HepG2 (cell line): ENCODE results near the gene FAM98A. TPM values are rescaled to one million over a fixed set of nuclear protein-coding genes. Genes with fewer than 3 reads are reported as not detected.

Experiments
- ATAC-seq: fragments of 200-7000 bp; cut with Tn5 transposase; 3 replicates; pipeline ENCODE4 v1.9.1; 2020; ENCODE audit warnings: mild to moderate bottlenecking, moderate library complexity
- BruUV-seq: library from RNA; stranded (reverse); fragments of 400-500 nt; replicated peaks from 2 replicates; lab custom pipeline; 2021; lab: Mats Ljungman, UMichigan
- CTCF ChIA-PET: fragments of 300-600 bp; formaldehyde crosslinking; extraction: SDS; loops from one replicate; lab custom pipeline; 2021; ENCODE audit warnings: low total read pairs, inconsistent platforms, low intra/inter-chr PET ratio; lab: Yijun Ruan, JAX
- POLR2A ChIA-PET: fragments of 350-600 bp; sonication (Branson Sonifier 250); formaldehyde crosslinking; loops from one replicate; lab custom pipeline; 2020; ENCODE audit warnings: antibody characterized with exemption, inconsistent platforms; lab: Yijun Ruan, JAX
- DNase-seq: peaks from one replicate; pipeline ENCODE4 v3.0.0-alpha.2; 2015; ENCODE audit warnings: low spot score
- FAIRE-seq: peaks from 3 replicates; lab custom pipeline; 2011; peaks lifted over from hg19 to GRCh38; lab: Jason Lieb, UNC
- H2AFZ ChIP-seq: one replicate; pipeline ENCODE4 v1.6.1; 2011; ENCODE audit warnings: low read length, inconsistent platforms
- H3K27ac ChIP-seq: fragments of 300-600 bp; 3 replicates; pipeline ENCODE4 v1.8.0; 2011; ENCODE audit warnings: mixed run types, mild to moderate bottlenecking, mixed read lengths, low read length, inconsistent platforms; ENCODE audit not compliant: insufficient read depth; ENCODE audit errors: extremely low read length
- H3K27me3 ChIP-seq, 2 experiments: fragments of 200-600 bp in 1 of 2; 2 replicates in 1 of 2; 3 replicates in 1 of 2; pipeline versions ENCODE4 v1.6.0 to v1.8.0; 2011; ENCODE audit warnings: low read length in 2 of 2, mild to moderate bottlenecking in 2 of 2, moderate library complexity in 2 of 2, inconsistent platforms in 1 of 2; ENCODE audit not compliant: insufficient read depth in 2 of 2, control insufficient read depth in 1 of 2
- H3K36me3 ChIP-seq, 2 experiments: fragments of 200-600 bp in 1 of 2; replicated peaks in 1 of 2; 2 replicates in 1 of 2; 3 replicates in 1 of 2; pipeline versions ENCODE4 v1.5.1 to v1.8.0; 2011; ENCODE audit warnings: low read length in 2 of 2, inconsistent platforms in 1 of 2; ENCODE audit not compliant: insufficient read depth in 2 of 2, control insufficient read depth in 1 of 2
- H3K4me1 ChIP-seq: 2 replicates; pipeline ENCODE4 v1.5.1; 2012; ENCODE audit warnings: low read length, inconsistent platforms; ENCODE audit not compliant: insufficient read depth
- H3K4me2 ChIP-seq: 2 replicates; pipeline ENCODE4 v1.6.0; 2011; ENCODE audit warnings: low read depth, low read length, inconsistent platforms
- H3K4me3 ChIP-seq, 3 experiments: fragments of 200-600 bp in 1 of 3; sonication (generic), shearing (Covaris generic) in 1 of 3; replicated peaks in 1 of 3; 2 replicates each; pipeline ENCODE4 v1.5.1; 2011 to 2016; ENCODE audit warnings: low read length in 3 of 3, inconsistent platforms in 2 of 3, low read depth in 2 of 3, mild to moderate bottlenecking in 2 of 3, control low read depth in 1 of 3, mixed read lengths in 1 of 3; ENCODE audit not compliant: insufficient read depth in 1 of 3
- H3K79me2 ChIP-seq: one replicate; pipeline ENCODE4 v1.6.1; 2011; ENCODE audit warnings: low read length, inconsistent platforms; ENCODE audit not compliant: insufficient read depth
- H3K9ac ChIP-seq: 2 replicates; pipeline ENCODE4 v1.6.0; 2011; ENCODE audit warnings: mild to moderate bottlenecking, low read depth, low read length, inconsistent platforms; ENCODE audit not compliant: insufficient read depth
- H3K9me3 ChIP-seq: 2 replicates; pipeline ENCODE4 v1.5.1; 2012; ENCODE audit warnings: mild to moderate bottlenecking, low read length
- H4K20me1 ChIP-seq: 2 replicates; pipeline ENCODE4 v1.6.0; 2011; ENCODE audit warnings: inconsistent platforms, mild to moderate bottlenecking, low read length, moderate library complexity; ENCODE audit not compliant: insufficient read depth
- AGO1 ChIP-seq: fragments of 200-400 bp; formaldehyde crosslinking; IDR thresholded peaks from 2 replicates; pipeline ENCODE4 v1.6.1; 2017; ENCODE audit warnings: mild to moderate bottlenecking, low read depth, low read length, moderate library complexity; ENCODE audit not compliant: poor library complexity, severe bottlenecking
- ATF7 ChIP-seq, 2 experiments: fragments of 450-650 bp in 1 of 2; sonication (generic) in 1 of 2; formaldehyde crosslinking in 1 of 2; IDR thresholded peaks; 2 replicates each; pipeline versions ENCODE4 v1.4.0 to v1.6.1; 2016 to 2020; ENCODE audit warnings: antibody characterized with exemption in 1 of 2, mild to moderate bottlenecking in 1 of 2, missing genetic modification reagents in 1 of 2
- EP300 ChIP-seq, 3 experiments: sonication (generic) in 1 of 3; formaldehyde crosslinking in 1 of 3; IDR thresholded peaks; 2 replicates each; pipeline versions ENCODE4 v1.5.1 to v1.6.1; 2011 to 2020; ENCODE audit warnings: low read depth in 2 of 3, low read length in 2 of 3, borderline replicate concordance in 1 of 3, improper control_type of control experiment in 1 of 3, mild to moderate bottlenecking in 1 of 3, missing genetic modification reagents in 1 of 3, moderate library complexity in 1 of 3
- HNF4A ChIP-seq: sonication (generic); formaldehyde crosslinking; IDR thresholded peaks from 2 replicates; pipeline ENCODE4 v1.4.0; 2020; ENCODE audit warnings: missing genetic modification reagents
- LRRFIP1 ChIP-seq: sonication (generic); formaldehyde crosslinking; conservative IDR thresholded peaks from 2 replicates; pipeline ENCODE4 v1.4.0; 2020; ENCODE audit warnings: missing genetic modification reagents
- POGZ ChIP-seq: sonication (generic); formaldehyde crosslinking; IDR thresholded peaks from 2 replicates; pipeline ENCODE4 v1.4.0; 2020; ENCODE audit warnings: mild to moderate bottlenecking, missing genetic modification reagents
- SMAD1 ChIP-seq: sonication (generic); formaldehyde crosslinking; IDR thresholded peaks from 2 replicates; pipeline ENCODE4 v1.4.0; 2020; ENCODE audit warnings: missing genetic modification reagents, low read depth, mild to moderate bottlenecking, borderline replicate concordance
- ZBTB49 ChIP-seq: sonication (generic); formaldehyde crosslinking; IDR thresholded peaks from 2 replicates; pipeline ENCODE4 v1.4.0; 2020; ENCODE audit warnings: missing genetic modification reagents, borderline replicate concordance
- ZC3H4 ChIP-seq: sonication (generic); formaldehyde crosslinking; IDR thresholded peaks from 2 replicates; pipeline ENCODE4 v1.4.0; 2020; ENCODE audit warnings: missing genetic modification reagents, borderline replicate concordance
- ZFP62 ChIP-seq: sonication (generic); formaldehyde crosslinking; IDR thresholded peaks from 2 replicates; pipeline ENCODE4 v1.4.0; 2020; ENCODE audit warnings: missing genetic modification reagents
- ZNF580 ChIP-seq: IDR thresholded peaks from 2 replicates; pipeline ENCODE4 v1.6.1; 2016; ENCODE audit warnings: low read depth, borderline replicate concordance
- ZNF761 ChIP-seq: sonication (generic); formaldehyde crosslinking; conservative IDR thresholded peaks from 2 replicates; pipeline ENCODE4 v1.4.0; 2020; ENCODE audit warnings: mild to moderate bottlenecking, missing genetic modification reagents
- WGBS: methylation state at CpG from one replicate; pipeline ENCODE4 v1.1.6; 2017; ENCODE audit warnings: low lambda C conversion rate; 5-methylcytosine and 5-hydroxymethylcytosine counted together
- in situ Hi-C: cut with HindIII; loops from 2 replicates; pipeline ENCODE4 v1.10.0; 2017; ENCODE audit warnings: low pct_unique_long_range_greater_than_20kb; ENCODE audit not compliant: extremely low pct_ligation_motif_present
- intact Hi-C: fragments of 100-400 bp; cut with micrococcal nuclease; formaldehyde crosslinking; loops from one replicate; pipeline ENCODE4 v1.10.0; 2022; ENCODE audit not compliant: unreplicated experiment
- polyA plus RNA-seq, 8 experiments: library from polyadenylated mRNA; depleted of rRNA in 3 of 8; stranded (reverse) in 7 of 8; unstranded in 1 of 8; fragments of >200 nt; fragmentation: Illumina TruSeq in 4 of 8; extraction: Trizol in 4 of 8; gene quantifications; 2 replicates each; pipeline versions ENCODE4 v1.2.1 to v1.2.3, GENCODE V29; 2011 to 2016; ENCODE audit warnings: low read depth in 4 of 8, missing spikeins in 1 of 8, mixed read lengths in 1 of 8; ENCODE audit not compliant: insufficient read depth in 1 of 8
- total RNA-seq, 5 experiments: library from RNA; depleted of rRNA; stranded (reverse); fragments of >200 nt; fragmentation: Illumina TruSeq; extraction: Trizol; gene quantifications; 2 replicates each; pipeline ENCODE4 v1.2.3, GENCODE V29; 2016; ENCODE audit warnings: low read depth in 1 of 5

Gene FAM98A
- total and polyA plus RNA-seq, 2 of the 13 experiments (the other 11 are each of a cell fraction or from before 2014, with no cell fraction given) = 44.0 to 61.4 TPM

GRCh38 chr2:33634261-33634910 is 35.3 kb upstream of the FAM98A start:
- 12% methylated on average over 4 of the region's 4 CpGs for WGBS
- ATAC-seq = no peak
- TF ChIP-seq ZNF580 = no peak
- no peak for TF ChIP-seq POGZ (CRISPR knock-in tag)
- no peak for TF ChIP-seq SMAD1 (CRISPR knock-in tag)
- H3K4me3 ChIP-seq = no peak overlapping the region
- no peaks in the 10 kb centered on the region for H3K36me3 ChIP-seq
- no peaks in the 10 kb centered on the region for H3K9me3 ChIP-seq
- in situ Hi-C loops = no loop called here
- H3K9ac ChIP-seq = no peak overlapping the region
- intact Hi-C loops = no loop called here
- BruUV-seq = no TSS peak
- H3K4me2 ChIP-seq = no peak overlapping the region
- H4K20me1 ChIP-seq = no peaks in the 10 kb centered on the region
- H3K79me2 ChIP-seq = no peaks in the 10 kb centered on the region
- H2AFZ ChIP-seq = no peak overlapping the region
- no peak for FAIRE-seq
- no peak overlapping the region for H3K27ac ChIP-seq
- POLR2A ChIA-PET = no interaction called here
- 0 out of 5 replicates have a peak, but pooled peaks cover 0 to 3% of the 10 kb centered on the region in 2 experiments for H3K27me3 ChIP-seq
- H3K4me1 ChIP-seq = no peaks in the 10 kb centered on the region
- no peak for DNase-seq
- CTCF ChIA-PET = no interaction called here

DNA sequence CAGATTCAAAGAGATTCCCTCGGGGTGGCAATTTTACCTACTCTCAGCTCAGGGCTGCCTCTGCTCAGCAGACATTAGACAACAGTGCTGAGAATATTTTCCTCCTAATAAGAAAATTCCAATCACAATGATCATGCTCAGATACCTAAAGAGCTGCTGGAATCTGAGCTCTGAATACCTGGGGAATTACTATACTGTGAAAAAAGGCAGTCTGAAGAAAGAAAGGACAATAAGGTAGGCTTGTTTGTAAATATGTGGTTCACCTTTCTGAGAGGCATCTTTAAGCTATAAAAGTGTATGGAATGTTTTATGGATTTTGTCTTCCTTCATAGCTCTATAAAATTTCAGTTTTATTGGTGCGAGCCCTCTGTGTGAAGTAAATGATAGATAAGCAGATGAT is 34.2 kb upstream of the FAM98A start:
- intact Hi-C loops (no loop called here), in situ Hi-C loops (no loop called here)
- Histone ChIP-seq H3K27ac (no peak overlapping the region), H3K9me3 (no peaks in the 10 kb centered on the region), H3K79me2 (no peaks in the 10 kb centered on the region), H3K4me2 (no peak overlapping the region), H3K36me3 (no peaks in the 10 kb centered on the region), H3K27me3 (0 out of 5 replicates have a peak, but pooled peaks cover 0 to 3% of the 10 kb centered on the region in 2 experiments), H3K4me3 (no peak overlapping the region), H2AFZ (no peak overlapping the region), H4K20me1 (no peaks in the 10 kb centered on the region), H3K4me1 (no peaks in the 10 kb centered on the region), H3K9ac (no peak overlapping the region)
- 27% methylated on average over 2 of the region's 2 CpGs for WGBS
- no peak for ATAC-seq
- ChIA-PET CTCF (no interaction called here), POLR2A (no interaction called here)
- BruUV-seq = no TSS peak
- FAIRE-seq = no peak
- DNase-seq = no peak
- TF ChIP-seq LRRFIP1 (CRISPR knock-in tag) (no peak), EP300 (IDR thresholded peaks at IDR 0.05; ENCODE audit: low read depth in 2 of 2, low read length in 2 of 2) (no peak), EP300 (CRISPR knock-in tag; IDR thresholded peaks at IDR 0.05; ENCODE audit: borderline replicate concordance) (no peak), ZFP62 (CRISPR knock-in tag) (no peak), ZNF761 (CRISPR knock-in tag) (no peak), AGO1 (no peak), ZBTB49 (no peak), ATF7 (IDR thresholded peaks at IDR 0.05) (no peak), ATF7 (CRISPR knock-in tag; IDR thresholded peaks at IDR 0.05) (no peak), ZC3H4 (no peak), HNF4A (no peak)
